ENCODE data around the gene OLIG3. TPM values are rescaled to one million over a fixed set of nuclear protein-coding genes. Genes with fewer than 3 reads are reported as not detected.

Gene OLIG3
- total and polyA plus RNA-seq, 2 of the 13 experiments (the other 11 are each of a cell fraction or from before 2014, with no cell fraction given), result not detected

DNA sequence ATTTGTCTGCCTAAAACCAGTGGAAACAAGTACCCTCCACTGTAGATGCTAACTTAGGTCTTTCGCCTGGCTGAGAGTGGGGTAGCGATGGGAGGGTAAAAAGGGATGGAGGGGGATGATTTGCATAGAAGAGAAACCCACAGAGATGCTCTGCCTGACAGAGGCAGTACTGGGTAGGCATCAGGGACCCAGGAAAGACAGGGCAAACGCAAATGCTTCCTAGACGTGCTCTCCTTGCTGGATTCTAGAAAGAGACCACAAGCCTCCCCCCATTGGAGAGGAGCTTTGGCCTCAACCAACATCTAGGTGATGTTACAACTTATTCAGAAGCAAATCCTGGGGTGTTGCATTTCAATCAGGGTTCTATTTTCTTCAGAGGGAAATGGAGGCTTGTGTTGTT is 3.2 kb downstream of the OLIG3 start (continued):
- TF ChIP-seq, protein P1, sequence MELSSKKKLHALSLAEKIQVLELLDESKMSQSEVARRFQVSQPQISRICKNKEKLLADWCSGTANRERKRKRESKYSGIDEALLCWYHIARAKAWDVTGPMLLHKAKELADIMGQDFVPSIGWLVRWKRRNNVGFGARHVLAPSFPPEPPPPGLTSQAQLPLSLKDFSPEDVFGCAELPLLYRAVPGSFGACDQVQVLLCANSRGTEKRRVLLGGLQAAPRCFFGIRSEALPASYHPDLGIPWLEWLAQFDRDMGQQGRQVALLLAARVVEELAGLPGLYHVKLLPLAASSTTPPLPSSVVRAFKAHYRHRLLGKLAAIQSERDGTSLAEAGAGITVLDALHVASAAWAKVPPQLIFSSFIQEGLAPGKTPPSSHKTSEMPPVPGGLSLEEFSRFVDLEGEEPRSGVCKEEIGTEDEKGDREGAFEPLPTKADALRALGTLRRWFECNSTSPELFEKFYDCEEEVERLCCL (CRISPR knock-in tag; IDR thresholded peaks at IDR 0.05; ENCODE audit: borderline replicate concordance), result no peak
- TF ChIP-seq, protein P2, sequence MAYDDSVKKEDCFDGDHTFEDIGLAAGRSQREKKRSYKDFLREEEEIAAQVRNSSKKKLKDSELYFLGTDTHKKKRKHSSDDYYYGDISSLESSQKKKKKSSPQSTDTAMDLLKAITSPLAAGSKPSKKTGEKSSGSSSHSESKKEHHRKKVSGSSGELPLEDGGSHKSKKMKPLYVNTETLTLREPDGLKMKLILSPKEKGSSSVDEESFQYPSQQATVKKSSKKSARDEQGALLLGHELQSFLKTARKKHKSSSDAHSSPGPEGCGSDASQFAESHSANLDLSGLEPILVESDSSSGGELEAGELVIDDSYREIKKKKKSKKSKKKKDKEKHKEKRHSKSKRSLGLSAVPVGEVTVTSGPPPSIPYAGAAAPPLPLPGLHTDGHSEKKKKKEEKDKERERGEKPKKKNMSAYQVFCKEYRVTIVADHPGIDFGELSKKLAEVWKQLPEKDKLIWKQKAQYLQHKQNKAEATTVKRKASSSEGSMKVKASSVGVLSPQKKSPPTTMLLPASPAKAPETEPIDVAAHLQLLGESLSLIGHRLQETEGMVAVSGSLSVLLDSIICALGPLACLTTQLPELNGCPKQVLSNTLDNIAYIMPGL (CRISPR knock-in tag; IDR thresholded peaks at IDR 0.05; ENCODE audit: borderline replicate concordance in 1 of 2, low read depth in 1 of 2), result no peak
- TF ChIP-seq, protein P3, sequence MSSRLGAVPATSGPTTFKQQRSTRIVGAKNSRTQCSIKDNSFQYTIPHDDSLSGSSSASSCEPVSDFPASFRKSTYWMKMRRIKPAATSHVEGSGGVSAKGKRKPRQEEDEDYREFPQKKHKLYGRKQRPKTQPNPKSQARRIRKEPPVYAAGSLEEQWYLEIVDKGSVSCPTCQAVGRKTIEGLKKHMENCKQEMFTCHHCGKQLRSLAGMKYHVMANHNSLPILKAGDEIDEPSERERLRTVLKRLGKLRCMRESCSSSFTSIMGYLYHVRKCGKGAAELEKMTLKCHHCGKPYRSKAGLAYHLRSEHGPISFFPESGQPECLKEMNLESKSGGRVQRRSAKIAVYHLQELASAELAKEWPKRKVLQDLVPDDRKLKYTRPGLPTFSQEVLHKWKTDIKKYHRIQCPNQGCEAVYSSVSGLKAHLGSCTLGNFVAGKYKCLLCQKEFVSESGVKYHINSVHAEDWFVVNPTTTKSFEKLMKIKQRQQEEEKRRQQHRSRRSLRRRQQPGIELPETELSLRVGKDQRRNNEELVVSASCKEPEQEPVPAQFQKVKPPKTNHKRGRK (CRISPR knock-in tag; IDR thresholded peaks at IDR 0.05), result no peak
- TF ChIP-seq, protein P4, sequence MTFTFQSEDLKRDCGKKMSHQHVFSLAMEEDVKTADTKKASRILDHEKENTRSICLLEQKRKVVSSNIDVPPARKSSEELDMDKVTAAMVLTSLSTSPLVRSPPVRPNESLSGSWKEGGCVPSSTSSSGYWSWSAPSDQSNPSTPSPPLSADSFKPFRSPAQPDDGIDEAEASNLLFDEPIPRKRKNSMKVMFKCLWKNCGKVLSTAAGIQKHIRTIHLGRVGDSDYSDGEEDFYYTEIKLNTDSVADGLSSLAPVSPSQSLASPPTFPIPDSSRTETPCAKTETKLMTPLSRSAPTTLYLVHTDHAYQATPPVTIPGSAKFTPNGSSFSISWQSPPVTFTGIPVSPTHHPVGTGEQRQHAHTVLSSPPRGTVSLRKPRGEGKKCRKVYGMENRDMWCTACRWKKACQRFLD (CRISPR knock-in tag; IDR thresholded peaks at IDR 0.05; ENCODE audit: borderline replicate concordance), result no peak
- TF ChIP-seq RNF2 (conservative IDR thresholded peaks at IDR 0.05; ENCODE audit: low read depth), result no peak
- TF ChIP-seq, protein P5, sequence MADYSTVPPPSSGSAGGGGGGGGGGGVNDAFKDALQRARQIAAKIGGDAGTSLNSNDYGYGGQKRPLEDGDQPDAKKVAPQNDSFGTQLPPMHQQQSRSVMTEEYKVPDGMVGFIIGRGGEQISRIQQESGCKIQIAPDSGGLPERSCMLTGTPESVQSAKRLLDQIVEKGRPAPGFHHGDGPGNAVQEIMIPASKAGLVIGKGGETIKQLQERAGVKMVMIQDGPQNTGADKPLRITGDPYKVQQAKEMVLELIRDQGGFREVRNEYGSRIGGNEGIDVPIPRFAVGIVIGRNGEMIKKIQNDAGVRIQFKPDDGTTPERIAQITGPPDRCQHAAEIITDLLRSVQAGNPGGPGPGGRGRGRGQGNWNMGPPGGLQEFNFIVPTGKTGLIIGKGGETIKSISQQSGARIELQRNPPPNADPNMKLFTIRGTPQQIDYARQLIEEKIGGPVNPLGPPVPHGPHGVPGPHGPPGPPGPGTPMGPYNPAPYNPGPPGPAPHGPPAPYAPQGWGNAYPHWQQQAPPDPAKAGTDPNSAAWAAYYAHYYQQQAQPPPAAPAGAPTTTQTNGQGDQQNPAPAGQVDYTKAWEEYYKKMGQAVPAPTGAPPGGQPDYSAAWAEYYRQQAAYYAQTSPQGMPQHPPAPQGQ (CRISPR knock-in tag; IDR thresholded peaks at IDR 0.05; ENCODE audit: borderline replicate concordance), result no peak

All from HepG2 (cell line).